Thoracic aorta (tissue), 2 donors: ENCODE data around the gene TAS1R3. TPM values are rescaled to one million over a fixed set of nuclear protein-coding genes. Genes with fewer than 3 reads are reported as not detected.

Experiments used
- ATAC-seq: fragments of 150-250 bp; one replicate; pipeline ENCODE4 v1.8.0; 2017; ENCODE audit warnings: low read depth; ENCODE audit not compliant: insufficient number of reproducible peaks, low FRiP score
- DNase-seq: peaks from one replicate; pipeline ENCODE4 v3.0.0-alpha.2; 2020; ENCODE audit warnings: low spot score
- H3K27ac ChIP-seq, 2 donors: fragments of 200-600 bp; sonication (generic); 1 replicate in 1 of 2; 2 replicates in 1 of 2; pipeline ENCODE4 v1.5.1; 2016; ENCODE audit warnings: mild to moderate bottlenecking in 2 of 2, moderate library complexity in 2 of 2
- H3K27me3 ChIP-seq: fragments of 200-600 bp; sonication (generic); replicated peaks from 2 replicates; pipeline ENCODE4 v1.6.0; 2016; ENCODE audit warnings: mild to moderate bottlenecking; ENCODE audit not compliant: insufficient read depth
- H3K36me3 ChIP-seq: fragments of 200-600 bp; sonication (generic); one replicate; pipeline ENCODE4 v1.5.1; 2016
- H3K4me1 ChIP-seq, 2 donors: fragments of 200-600 bp; sonication (generic); 1 replicate in 1 of 2; 2 replicates in 1 of 2; pipeline versions ENCODE4 v1.5.1 to v1.6.0; 2016; ENCODE audit warnings: low read depth in 2 of 2, mild to moderate bottlenecking in 1 of 2; ENCODE audit not compliant: control insufficient read depth in 1 of 2
- H3K4me3 ChIP-seq: fragments of 200-600 bp; sonication (generic); 2 replicates; pipeline ENCODE4 v1.5.1; 2016; ENCODE audit warnings: mild to moderate bottlenecking
- H3K9me3 ChIP-seq: fragments of 200-600 bp; sonication (generic); 2 replicates; pipeline ENCODE4 v1.5.1; 2016
- total RNA-seq, 2 donors: library from RNA; depleted of rRNA; stranded (reverse); fragments of >200 nt; gene quantifications; one replicate each; pipeline versions ENCODE4 v1.1.0 to v1.2.3, GENCODE V29; 2016
- TF ChIP-seq, protein P1 (sequence below): fragments of 200-600 bp; sonication (generic); IDR thresholded peaks from one replicate; pipeline ENCODE4 v1.5.1; 2019; ENCODE audit warnings: antibody characterized with exemption

Gene TAS1R3
- total RNA-seq, 2 donors from 2014 or later = 0.14 TPM; not detected in 1

DNA sequence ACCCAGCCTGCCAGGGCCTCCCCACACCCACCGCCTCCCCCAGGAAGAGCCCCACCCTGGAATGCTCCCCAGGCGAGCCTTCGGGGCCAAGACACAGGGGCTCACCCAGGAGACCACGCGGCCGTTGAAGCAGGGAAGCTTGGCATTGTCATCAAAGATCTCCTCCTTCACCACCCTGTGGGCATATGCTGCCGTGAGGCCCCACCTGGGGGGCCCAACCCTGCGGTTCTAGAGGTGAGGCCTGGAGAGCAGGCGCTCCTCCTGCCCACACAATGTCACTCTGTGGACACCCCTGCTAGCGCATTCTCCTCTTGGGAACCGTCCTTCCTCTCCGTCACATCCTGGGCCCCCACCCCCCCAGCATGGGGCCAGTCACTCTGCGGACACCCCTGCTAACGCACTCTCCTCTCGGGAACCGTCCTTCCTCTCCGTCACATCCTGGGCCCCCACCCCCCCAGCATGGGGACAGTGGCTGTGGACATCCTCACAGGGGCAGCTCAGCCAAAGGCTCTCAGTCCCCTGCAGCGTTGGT is 11.6 kb downstream of the TAS1R3 start:
- no peaks in the 10 kb centered on the region for H3K9me3 ChIP-seq
- no peaks in the 10 kb centered on the region for H3K27me3 ChIP-seq
- TF ChIP-seq, protein P1, sequence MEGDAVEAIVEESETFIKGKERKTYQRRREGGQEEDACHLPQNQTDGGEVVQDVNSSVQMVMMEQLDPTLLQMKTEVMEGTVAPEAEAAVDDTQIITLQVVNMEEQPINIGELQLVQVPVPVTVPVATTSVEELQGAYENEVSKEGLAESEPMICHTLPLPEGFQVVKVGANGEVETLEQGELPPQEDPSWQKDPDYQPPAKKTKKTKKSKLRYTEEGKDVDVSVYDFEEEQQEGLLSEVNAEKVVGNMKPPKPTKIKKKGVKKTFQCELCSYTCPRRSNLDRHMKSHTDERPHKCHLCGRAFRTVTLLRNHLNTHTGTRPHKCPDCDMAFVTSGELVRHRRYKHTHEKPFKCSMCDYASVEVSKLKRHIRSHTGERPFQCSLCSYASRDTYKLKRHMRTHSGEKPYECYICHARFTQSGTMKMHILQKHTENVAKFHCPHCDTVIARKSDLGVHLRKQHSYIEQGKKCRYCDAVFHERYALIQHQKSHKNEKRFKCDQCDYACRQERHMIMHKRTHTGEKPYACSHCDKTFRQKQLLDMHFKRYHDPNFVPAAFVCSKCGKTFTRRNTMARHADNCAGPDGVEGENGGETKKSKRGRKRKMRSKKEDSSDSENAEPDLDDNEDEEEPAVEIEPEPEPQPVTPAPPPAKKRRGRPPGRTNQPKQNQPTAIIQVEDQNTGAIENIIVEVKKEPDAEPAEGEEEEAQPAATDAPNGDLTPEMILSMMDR = no peak
- no peak overlapping the region for H3K4me3 ChIP-seq
- H3K27ac ChIP-seq = no peak overlapping the region
- ATAC-seq (no peak), DNase-seq (no peak)
- H3K36me3 ChIP-seq = peaks cover 10% of the 10 kb centered on the region
- H3K4me1 ChIP-seq = peaks cover 15 to 33% of the 10 kb centered on the region in 2 donors

DNA sequence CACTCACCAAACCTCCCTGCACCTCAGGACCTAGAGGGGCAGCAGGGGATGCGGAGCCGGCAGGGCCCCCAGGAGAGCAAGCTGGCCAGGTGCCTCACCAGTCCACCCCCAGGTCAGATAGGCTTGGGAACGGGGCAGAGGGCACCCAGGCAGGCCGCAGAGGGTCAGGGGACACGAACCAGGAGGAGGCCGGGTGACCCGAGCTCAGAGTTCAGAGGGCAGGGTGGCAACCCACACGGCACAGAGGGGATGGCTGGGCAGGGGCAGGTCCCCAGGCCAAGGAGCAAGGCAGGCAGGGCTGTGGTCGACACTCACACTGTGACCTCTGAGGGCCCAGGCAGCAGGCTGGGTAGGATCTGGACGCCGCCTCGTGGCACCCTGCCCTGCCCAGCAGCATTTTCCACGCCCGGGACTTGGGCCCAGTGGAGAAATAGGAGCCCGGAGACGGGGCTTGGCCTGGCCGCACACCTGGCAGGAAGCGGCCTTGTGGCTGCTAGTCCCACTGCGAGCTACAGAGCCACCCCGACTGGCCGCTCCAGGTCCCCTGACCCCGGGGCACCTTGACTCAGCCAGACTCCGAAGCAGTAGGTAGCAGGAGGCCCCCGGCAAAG is 12.8 kb downstream of the TAS1R3 start:
- DNase-seq (no peak), ATAC-seq (no peak)
- no peak overlapping the region for H3K4me3 ChIP-seq
- no peaks in the 10 kb centered on the region for H3K9me3 ChIP-seq
- TF ChIP-seq, protein P1 = no peak
- no peak overlapping the region for H3K27ac ChIP-seq
- H3K36me3 ChIP-seq = peaks cover 5% of the 10 kb centered on the region
- H3K27me3 ChIP-seq = no peaks in the 10 kb centered on the region
- H3K4me1 ChIP-seq = peaks cover 21 to 44% of the 10 kb centered on the region in 2 donors

DNA sequence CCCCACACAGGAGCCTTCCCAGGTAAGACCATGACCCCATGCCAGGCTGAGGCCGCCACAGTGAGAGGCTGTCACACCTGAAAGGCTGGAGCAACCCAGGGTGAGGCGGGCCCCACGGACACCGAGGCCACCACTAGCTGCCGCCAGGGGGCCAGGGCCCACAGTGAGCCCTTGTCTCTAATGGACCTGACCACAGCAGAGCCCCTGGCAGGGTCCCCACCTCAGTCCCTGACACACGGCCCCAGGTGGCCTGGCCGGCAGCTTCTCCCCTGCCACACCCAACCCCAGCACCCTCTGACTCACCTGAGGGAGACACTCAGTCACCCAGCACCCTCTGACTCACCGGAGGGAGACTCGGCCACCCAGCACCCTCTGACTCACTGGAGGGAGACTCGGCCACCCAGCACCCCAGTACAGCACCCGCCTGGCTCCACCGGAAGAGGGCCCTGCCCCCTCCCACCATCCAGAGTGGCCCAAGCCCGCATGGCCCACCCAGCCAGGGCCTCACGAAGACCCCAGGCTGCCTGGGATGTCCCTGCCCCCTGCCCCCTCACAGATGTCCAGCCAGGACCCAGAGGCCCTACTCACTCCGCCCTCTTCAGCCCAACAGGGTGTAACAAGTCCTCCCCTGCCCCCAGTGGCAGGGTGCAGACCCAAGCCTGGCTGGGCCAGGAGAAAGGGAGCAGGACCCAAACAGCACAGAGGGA is 13.7 kb downstream of the TAS1R3 start:
- DNase-seq (no peak), ATAC-seq (no peak)
- Histone ChIP-seq H3K27ac (no peak overlapping the region), H3K36me3 (peaks cover 5% of the 10 kb centered on the region), H3K9me3 (no peaks in the 10 kb centered on the region), H3K27me3 (no peaks in the 10 kb centered on the region), H3K4me1 (peaks cover 21 to 44% of the 10 kb centered on the region in 2 donors), H3K4me3 (no peak overlapping the region)
- TF ChIP-seq, protein P1 = peak; percentile 28

DNA sequence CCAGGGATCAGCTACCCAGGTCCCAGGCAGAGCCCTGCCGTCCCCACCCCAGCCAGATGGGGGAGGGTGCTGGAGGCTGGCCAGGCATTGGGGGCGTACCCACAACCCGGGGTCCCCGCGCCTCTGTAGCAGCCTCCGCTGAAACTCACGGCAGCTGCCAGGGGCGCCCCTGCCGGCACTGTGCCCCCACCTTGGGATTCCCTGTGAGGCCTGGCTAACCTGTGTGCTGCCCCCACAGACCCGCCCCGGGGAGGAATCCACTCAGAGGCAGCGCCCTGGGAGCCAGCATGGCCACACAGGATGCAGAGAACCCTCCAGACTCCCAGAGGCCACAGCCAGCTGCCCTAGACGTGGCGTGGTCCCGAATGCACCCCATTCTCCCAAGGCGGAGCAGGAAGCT is 14.3 kb downstream of the TAS1R3 start:
- peaks cover 21 to 44% of the 10 kb centered on the region in 2 donors for H3K4me1 ChIP-seq
- TF ChIP-seq, protein P1 = no peak
- no peaks in the 10 kb centered on the region for H3K27me3 ChIP-seq

DNA sequence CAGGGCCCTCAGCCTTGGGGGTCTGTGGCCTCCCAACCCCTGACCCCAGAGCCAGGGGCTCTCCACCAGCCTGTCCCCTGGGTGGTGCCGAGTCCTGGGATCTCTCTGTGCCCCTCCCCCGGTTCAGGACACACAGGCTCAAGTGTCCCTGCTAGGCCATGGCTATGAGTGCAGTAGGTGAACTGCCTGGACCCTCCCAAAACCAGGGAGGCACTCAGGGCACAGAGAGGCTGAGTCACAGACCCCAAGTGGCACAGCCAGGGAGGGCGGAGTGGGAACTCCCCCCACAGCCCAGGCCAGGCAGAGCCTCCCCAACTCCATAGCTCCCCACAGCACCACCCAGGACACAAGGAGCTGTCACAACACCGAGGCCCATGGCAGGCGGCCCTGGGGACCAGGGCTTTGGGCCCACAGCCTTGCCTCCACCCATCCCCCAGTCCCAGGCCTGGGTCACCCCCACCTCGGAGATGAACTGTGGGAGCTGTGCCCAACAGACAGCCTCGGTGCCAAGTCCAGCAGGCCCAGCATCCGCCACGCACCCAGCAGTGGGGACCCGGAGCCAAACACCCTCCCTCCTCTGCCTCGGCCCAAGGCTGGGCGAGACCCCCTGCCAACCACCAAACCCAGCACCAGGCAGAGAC is 14.9 kb downstream of the TAS1R3 start:
- Histone ChIP-seq H3K27ac (no peak overlapping the region), H3K27me3 (no peaks in the 10 kb centered on the region), H3K4me3 (no peak overlapping the region), H3K4me1 (peaks cover 21 to 44% of the 10 kb centered on the region in 2 donors), H3K9me3 (no peaks in the 10 kb centered on the region), H3K36me3 (no peaks in the 10 kb centered on the region)
- TF ChIP-seq, protein P1 = no peak
- DNase-seq (no peak), ATAC-seq (no peak)

More for the DNA sequence above, 14.3 kb downstream of the TAS1R3 start:
- Histone ChIP-seq H3K4me3 (no peak overlapping the region), H3K27ac (no peak overlapping the region), H3K9me3 (no peaks in the 10 kb centered on the region), H3K36me3 (no peaks in the 10 kb centered on the region)
- no peak for ATAC-seq
- DNase-seq = no peak
